Measurements from ENCODE around the gene PAIP2.
A peak's percentile ranks its signal among the peaks of the same experiment; 100 is the strongest.
"Not testable (repeated sequence)": the region's sequence is repeated elsewhere in the genome, so short reads cannot be mapped to it uniquely, and the experiment has no call there.

Gene PAIP2, protein sequence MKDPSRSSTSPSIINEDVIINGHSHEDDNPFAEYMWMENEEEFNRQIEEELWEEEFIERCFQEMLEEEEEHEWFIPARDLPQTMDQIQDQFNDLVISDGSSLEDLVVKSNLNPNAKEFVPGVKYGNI

DNA sequence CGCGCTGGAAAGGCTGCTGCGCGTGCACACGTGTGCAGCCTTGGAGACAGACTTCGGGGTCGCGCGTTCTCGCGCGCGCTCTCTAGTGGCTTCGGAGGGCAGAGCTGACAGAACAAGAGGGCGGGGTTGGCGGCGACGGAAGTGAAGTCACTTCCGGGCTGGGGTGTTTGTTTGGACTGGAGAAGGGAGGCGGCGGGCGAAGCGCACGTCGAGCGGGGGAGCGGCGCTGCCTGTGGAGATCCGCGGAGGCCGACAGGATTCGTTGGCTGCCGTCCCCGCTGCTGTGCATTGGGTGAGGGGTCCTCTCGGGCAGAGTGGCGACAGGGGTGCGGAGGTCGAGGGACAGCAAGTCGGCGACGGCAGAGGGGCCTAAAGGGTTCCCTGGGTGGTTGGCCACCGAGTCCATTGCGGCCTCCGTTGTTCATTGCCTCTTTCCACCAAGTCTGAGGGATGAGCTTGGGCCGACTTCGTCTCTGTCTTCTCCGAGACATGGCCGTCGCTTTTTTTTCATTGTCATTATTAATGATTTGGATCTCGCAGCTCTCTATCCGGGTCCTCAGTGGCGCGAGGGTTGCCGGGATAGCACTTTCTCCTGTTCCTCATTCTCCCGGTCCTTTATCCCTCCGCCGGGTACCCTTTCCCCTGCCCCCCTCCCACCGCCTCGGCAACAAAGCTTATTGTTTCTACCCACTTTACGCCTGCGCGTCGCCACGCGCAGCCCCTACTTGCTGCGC is at the start of gene PAIP2:
TSS of gene PAIP2 (plus strand) at position 166 of the 734 bp plus-strand sequence. CDS start 21,931 bp downstream, outside the sequence.
- peak; percentile 98 for DNase-seq

DNA sequence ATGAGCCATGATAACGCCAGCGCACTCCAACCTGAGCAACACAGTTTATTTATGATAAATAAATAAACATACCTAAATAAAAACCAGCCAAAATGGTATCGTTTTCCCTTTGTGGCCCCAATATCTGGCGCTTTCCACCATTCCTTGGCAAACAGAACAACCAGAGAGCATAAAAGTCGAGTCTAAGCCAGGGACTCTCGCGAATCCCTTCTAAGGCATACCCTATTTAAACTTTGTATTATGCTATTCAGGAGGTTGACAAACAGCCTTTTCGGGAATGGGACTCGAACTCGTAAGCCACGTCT is 48.5 kb upstream of the PAIP2 start:
- no peak for DNase-seq

DNA sequence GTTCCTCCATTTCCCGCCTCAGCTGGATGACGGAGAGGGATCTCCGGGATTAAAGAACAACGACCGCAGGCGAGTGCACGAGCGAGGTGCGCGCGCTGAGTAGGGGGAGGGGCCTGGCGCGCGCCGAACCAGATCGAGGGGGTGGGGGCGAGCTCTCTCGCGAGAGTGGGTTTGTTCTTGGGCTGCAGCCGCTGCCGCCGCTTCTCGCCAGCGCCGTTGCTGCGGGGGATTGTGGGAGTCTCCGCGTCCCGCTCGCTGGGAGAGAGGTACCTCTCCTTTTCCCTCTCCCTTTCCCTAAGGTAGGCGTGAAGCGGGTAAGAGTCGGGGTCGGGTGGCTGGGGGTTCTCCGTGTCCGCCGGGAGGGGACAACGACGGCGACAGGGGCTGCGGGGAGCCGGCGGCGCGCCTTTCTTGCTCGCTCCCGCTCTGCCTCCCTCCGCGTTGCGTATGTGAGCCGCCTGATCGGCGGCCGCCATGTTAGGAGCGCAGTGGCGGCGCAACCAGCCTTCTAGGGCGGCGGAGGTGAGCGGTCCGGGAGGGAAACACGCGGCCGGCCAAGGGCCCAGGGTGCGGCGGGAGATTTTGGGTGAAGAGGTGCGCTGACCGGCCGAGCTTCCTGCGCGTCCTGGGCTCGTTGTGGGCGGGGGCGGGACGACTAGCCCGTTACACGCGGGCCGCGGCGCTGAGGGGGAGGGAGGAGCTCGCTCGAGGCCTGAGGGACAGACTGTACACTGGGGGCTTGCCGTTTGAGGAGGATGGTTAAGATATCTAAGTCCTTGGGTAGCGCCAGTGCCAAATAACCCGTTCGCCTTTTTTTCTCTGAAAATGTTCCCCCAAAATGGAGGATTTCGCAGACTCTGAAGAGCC is 47.9 kb upstream of the PAIP2 start, which contains the start of gene MATR3:
TSS of gene MATR3 (plus strand) at position 234 of the 867 bp plus-strand sequence. CDS start 13,676 bp downstream, outside the sequence.
- peak; percentile 93 for DNase-seq

DNA sequence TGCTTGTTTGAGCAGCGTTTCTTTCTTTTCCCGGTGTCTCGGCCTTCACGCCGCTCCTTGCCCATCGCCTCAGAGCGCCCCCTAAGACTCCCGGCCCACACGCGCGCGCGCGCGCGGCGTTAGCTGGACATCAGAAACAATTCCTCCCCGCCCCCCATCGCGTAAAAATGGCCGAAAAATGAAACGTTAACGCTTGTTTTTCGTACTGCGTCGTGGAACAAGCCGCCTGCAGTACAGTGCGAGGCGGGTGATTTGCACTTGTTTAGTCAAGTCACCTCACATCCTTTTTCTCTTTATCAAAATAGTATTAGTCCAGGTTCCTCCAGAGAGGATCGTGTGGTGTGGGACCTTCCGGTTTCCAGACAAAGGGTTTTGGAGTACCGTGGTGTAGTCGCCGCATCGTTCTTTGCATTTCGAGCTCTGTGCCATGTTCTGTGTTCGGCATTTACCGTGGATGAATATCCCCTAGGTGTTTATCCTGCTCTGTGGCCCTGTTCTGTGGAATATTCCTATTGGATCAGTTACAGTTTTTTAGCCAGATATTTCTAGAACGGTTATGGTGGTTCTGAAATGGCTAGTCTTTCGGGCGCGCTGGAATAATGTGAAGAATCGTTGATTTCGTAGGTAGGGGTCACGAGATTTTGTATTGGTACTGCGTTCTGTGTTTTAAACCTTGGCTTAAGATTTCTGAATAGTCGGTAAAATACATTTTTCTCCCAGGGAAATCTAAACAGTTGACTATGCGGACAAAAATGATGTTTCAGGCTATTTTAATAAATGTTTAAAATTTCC is 47.1 kb upstream of the PAIP2 start:
- peak; percentile 59 to 66 for DNase-seq

DNA sequence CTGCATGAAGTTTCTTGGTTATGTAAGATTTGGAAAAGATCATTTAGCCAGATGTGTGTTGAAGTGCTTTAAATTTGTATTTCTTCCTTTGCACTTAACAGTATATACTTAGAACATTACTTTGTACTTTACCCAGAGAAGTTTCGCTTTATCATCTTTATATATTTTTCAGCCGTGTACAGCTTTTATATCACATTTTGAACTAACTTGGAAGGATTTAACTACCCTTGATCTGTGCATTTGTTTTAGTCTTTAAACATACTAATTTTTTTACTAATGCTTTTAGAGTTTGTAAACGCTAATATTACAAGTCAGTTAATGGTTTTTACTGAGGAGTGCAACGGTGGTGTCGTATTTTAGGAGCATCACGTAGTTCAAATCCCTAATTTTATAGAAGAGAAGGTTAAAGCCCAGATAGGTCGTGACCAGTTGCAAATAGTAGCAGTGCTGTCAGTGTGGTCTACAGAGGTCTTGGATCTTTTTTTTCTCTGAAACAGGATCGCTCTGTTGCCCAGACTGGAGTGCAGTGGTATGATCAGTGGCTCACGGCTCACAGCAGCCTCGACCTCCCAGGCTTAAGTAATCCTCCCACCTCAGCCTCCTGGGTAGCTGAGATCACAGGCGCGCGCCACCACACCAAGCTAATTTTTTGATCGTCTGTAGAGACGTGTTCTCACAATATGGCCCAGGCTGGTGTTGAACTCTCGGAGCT is 46.2 kb upstream of the PAIP2 start:
- DNase-seq, result no peak

DNA sequence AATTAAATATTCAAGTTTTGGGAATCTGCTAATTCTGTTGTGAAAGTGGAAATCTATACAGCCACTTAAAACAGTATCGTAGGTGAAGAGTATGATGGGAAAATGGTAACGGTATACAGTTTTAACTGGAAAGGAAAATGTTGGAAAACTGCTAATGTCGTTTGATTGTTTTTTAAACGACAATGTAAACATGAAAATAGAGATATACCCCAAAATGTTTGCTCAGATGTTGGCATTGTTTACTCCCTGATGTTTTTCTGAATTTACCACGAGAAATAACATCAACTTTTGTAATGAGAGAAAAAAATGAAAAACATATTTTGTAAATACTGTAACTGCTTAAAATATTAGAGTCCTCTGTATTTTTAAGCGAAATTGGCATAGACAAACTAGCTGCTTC is 45.5 kb upstream of the PAIP2 start:
- no peak for DNase-seq

DNA sequence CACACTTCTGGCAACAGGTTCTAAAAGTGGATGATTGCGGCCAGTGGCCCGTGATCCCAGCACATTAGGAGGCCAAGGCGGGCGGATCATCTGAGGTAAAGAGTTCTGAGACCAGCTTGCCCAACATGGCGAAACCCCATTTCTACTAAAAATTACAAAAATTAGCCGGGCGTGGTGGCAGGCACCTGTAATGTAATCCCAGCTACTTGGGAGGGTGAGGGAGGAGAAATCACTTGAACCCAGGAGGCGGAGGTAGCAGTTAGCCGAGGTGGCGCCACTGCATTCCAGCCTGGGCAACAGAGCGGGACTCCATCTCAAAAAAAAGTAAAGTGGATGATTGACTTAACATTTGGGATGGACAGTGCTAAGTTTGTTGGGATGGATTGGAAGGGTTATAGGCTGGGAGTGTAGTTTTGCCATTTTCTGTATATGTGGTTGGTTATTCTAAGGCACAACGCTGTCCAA is 44.8 kb upstream of the PAIP2 start:
- no peak for DNase-seq

DNA sequence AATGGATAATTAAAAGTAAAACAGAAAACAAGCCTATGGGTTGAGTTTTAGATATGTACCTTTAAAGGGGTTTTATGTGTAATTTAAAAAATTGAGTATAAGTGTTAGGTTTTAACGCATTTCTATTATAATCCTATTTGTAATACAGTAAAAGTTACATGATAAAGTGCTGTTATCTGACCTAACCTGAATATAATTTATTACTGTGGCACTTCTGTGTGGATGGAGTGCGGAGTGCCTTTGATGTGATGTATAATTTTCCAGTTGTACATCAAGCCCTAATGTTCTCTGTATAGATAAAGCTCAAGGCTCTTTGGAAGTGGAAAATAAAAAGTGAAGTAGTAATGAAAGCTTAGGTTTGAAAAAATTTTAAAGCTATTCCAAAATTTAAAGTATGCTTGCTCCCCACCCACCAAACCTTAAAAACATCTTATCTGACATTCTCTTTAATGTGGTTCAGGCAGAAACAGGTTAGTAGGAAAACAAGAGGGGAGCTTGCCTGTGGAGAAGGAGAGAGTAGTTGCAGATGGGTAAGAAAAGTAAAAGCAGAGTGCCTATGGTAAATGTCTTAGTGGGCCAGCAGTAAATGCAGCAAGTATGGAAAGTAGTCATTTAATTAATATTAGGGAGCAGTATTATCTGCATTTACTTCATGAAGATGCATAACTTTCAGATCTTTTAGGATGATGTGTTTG is 44.1 kb upstream of the PAIP2 start:
- DNase-seq, result no peak

DNA sequence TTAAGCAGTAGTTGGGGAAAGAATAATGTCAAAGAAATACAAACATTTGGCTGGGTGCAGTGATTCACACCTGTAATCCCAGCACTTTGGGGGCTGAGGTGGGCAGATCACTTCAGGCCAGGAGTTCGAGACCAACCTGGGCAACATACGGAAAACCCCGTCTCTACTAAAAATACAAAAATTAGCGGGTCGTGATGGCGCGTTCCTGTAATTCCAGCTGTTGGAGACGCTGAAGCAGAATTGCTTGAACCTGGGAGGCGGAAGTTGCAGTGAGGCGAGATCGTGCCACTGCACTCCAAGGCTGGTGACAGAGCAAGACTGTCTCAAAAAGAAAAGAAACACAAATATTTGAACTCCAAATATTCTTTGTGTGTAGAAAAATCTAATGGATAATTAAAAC is 43.4 kb upstream of the PAIP2 start:
- DNase-seq, result no peak

DNA sequence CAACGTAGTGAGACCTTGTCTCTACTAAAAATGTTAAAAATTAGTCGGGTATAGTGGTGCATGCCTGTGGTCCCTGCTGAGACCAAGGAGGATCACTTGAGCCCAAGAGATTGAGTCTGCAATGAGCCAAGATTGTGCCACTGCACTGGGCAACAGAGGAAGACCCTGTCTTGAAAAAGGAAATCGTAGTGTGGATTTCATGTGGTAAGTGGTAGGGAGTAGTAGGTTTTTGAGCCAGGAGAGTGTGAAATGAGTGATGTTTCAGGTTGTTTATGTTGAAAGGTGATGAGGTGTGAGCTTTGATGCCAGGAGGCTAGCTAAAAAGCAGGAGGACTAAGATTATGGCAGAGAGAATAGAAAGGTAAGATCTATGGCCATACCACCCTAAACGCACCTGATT is 42.2 kb upstream of the PAIP2 start:
- peak in 1 of 2 donors; percentile 38 for DNase-seq

DNA sequence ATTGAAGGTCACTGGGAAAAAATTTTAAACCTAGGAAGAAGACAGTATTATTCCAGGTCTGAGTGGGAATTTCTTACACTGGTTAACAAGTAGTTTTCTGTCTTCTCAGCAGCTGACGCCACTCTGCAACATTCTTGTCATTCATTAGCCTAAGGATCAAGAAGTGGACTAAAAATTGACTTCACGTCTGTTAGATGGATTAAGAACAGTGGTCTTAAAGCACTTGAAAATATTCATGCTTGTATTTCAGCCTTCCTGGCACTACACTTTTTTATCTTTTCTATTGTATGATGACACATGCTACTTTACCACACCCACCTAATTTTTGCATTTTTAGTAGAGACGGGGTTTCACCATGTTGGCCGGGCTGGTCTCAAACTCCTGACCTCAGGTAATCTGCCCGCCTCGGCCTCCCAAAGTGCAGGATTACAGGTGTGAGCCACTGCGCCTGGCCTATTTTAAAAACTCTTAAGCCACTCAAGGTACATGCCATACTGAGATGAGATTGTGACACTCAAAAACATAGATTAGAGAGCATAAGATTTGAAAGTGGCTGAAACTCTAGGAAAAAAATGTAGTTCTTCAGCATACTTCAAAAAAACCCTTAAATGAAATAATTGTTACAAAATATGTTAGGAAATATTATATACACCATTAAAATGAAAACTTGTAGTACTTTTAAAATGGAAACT is 39.7 kb upstream of the PAIP2 start:
- no peak for DNase-seq

DNA sequence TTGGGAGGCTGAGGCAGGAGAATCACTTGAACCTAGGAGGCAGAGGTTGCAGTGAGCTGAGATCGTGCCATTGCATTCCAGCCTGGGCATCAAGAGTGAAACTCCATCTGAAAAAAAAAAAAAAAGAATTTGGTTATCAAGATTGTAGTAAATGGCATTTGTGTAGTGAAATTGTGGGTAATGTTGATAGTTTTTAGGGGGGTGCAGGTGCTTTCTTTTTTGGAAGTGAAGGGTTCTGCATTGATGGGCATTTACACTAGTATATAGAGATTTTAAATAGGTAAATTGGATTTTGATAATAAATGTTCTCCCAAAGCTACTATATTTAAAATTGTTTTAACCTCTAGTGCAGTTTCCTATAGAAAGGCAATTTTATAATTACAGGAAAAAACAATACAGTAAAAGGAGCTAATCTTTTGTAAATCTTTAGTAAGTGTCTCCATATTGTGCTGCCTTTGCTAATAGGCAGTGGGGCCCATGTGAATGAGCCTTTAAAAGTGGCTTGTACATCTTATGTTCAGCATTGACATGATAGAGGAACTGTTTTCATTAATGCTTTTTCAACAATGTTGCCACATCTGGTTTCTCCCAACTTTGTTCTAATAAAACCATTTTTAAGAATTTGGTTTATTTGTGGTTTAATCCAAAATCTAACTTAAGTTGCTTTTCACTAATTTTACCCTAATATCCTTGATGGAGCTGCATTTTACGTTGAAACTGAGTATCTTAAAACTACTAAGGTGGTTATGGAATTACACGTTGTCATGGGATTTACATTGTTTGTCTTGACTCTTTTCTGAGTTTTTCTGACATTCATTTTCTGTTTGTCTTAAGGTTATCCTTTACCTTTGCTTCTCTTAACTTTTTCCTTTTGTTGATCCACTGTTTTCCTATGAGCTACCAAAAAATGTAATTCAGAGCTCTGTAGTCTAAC is 37.0 kb upstream of the PAIP2 start:
- DNase-seq, result no peak

DNA sequence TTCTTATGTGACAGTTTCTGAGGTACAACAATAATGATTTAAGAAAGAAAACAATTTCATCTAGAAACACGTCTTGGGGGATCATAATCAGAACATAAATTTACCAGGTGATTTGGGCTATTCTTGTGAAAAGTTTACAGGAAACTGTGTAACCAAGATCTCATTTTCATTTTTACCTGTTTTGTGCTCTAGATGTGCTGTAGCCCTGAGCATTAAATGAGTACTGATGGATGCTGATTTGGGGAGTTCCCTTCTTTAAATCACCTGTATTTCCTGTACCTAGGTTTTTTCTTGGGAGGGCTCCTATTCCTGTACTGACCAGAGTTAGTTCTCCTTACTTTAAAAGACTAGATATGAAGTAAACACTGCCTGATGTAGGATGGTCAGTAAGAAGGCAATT is 35.5 kb upstream of the PAIP2 start:
- DNase-seq, result peak in 1 of 2 donors; percentile 43

DNA sequence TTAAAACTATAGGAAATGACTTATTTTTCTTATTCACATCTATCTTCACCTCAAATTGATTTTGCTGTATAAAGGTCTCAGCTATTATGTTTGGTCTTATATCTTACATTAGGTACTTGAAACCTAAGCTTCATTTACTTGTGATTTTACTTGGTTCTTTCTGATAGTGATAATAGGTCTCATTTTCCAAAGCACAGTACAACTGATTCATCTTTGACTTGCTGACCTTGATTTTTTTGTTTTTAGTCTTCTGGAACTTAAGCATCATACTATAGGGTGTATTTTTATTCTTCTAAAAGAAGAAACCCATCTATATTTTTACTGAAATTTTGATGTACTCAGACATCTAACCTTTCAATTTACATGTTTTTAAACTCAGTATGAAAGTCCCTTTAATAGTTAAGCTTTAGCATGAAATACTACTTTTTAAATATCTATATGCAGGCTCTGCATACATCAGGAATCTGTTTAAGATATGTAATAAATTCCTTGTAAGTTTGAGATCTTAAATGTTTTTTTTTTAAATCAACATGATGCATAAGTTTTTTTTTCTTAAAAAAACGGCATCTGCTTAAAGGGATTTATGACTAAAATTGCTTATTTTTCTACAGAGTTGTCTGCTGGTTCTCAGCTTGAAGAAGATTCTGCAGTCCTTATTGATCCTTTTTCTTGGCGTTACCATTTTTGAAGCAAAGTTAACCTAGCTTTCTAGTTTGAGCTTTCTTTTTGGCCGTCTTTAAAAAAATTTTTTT is 34.9 kb upstream of the PAIP2 start:
- DNase-seq, result no peak

DNA sequence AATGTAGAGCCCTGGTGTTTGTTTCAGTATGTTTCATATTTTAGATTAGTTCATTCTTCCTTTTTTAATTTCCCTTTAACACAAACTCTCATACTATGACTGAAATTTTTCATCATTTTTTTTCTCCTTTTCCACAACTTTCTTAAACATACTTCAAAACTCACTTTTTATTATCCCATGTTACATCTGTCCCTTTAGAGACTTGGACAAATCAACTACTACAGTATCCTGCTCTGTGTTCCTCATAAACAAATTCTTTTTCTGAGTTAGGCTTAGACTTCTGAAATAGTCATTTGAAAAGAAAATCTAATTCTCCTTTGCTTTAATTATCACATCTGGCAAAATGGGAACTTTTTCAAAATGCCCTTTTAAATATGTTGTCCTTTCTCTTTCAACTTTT is 32.9 kb upstream of the PAIP2 start:
- DNase-seq, result no peak

DNA sequence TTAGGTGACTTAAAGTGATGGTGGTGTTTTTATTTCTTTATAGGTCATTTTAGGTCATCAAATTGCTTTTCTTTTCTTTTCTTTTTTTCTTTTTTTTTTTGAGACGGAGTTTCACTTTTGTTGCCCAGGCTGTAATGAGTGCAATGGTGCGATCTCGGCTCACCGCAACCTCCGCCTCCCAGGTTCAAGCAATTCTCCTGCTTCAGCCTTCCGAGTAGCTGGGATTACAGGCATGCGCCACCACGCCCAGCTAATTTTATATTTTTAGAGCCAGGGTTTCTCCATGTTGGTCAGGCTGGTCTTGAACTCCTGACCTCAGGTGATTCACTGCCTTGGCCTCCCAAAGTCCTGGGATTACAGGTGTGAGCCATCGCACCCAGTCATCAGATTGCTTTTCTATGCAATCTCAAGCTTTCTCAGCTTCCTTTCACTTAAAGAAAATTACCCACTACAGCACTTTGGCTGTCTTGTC is 30.9 kb upstream of the PAIP2 start:
- DNase-seq, result not testable (repeated sequence)

DNA sequence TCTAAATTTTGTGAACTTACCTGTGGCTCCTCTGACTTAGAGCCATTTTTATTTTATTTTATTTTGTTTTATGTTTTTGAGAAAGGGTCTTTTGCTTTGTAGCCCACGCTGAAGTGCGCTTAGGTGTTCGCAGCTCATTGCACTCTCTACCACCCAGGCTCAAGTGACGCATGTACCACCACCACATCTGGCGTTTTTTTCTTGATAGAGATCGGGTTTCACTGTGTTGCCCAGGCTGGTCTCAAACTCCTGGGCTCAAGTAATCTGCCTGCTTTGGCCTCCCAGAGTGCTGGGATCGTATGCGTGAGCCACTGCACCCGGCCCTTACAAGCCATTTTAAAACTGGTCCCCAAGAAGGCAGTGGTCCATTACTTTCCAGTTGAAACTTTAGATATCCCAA is 29.6 kb upstream of the PAIP2 start:
- DNase-seq, result no peak

DNA sequence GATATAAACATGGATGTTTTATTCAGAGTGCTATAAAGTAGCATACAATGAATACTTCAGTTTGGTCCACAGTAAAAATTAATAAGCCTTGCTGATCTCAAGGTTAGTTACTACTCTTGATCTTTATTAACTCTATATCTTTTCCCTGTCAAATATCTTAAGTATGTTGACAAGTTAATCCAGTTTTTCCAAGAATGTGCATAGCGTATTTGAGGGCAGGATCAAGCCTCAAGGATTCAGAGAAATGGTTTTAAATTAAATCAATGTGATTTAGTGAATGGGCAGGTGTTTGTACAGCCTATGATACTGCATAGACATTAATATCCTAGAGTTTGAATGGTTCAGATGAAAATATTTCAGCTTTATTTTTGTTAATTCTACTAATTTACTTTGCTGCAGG is 27.4 kb upstream of the PAIP2 start:
- DNase-seq, result no peak

DNA sequence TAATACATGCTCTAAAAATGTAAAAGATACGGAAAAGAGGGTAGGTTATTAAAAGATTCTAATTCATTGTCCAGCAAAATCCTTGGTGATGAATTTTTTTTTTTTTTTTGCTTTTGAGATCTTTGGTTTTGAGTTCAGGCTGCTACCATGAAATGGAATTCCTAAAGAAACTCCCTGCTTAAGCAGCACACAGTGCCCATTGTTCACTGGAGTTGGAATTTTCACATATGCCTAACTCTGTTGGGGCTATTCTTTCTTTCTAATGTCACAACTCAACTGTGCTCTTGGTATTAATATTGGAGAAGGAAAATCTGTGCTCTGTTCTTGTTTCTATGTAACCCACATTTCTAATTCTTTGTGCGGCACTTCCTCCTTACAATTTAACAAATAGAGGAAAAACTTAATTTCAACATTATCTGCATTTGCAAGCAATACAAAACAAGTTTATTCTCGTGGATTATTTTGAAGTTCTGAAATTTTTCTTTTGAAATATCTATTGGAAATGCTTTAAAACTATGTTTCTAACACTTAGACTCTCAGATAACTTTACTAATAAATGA is 26.5 kb upstream of the PAIP2 start:
- no peak for DNase-seq
